Activated naive CD8-positive, alpha-beta T cell treated with anti-CD3 and anti-CD28 coated beads for 36 hours (primary cell): Measurements from ENCODE around the gene PGM2L1. TPM values are rescaled to one million over a fixed set of nuclear protein-coding genes. Genes with fewer than 3 reads are reported as not detected.
"Not testable (repeated sequence)": the region's sequence is repeated elsewhere in the genome, so short reads cannot be mapped to it uniquely, and the experiment has no call there.

ENCODE experiments used
- DNase-seq: peaks from one replicate; pipeline ENCODE4 v3.0.0; 2021
- H3K27ac Mint-ChIP-seq: one replicate; pipeline ENCODE4 v1.8.0; 2022; ENCODE audit warnings: mild to moderate bottlenecking, moderate library complexity, mixed read lengths
- H3K27me3 Mint-ChIP-seq: one replicate; pipeline ENCODE4 v1.8.0; 2022; ENCODE audit warnings: mild to moderate bottlenecking, mixed read lengths
- H3K36me3 Mint-ChIP-seq: one replicate; pipeline ENCODE4 v1.8.0; 2021; ENCODE audit warnings: mild to moderate bottlenecking, mixed read lengths
- H3K4me1 Mint-ChIP-seq: one replicate; pipeline ENCODE4 v1.8.0; 2021; ENCODE audit warnings: mixed read lengths
- H3K4me3 Mint-ChIP-seq: one replicate; pipeline ENCODE4 v1.8.0; 2022; ENCODE audit warnings: mild to moderate bottlenecking, moderate library complexity, mixed read lengths
- H3K9me3 Mint-ChIP-seq: one replicate; pipeline ENCODE4 v1.8.0; 2022; ENCODE audit warnings: mixed read lengths
- total RNA-seq, 2 experiments: library from RNA; stranded (reverse); gene quantifications; one replicate each; pipeline ENCODE4 v1.2.3, GENCODE V29; 2021

The PGM2L1 gene
- total RNA-seq, 2 experiments from 2014 or later = 10.3 to 11.0 TPM

- H3K27ac Mint-ChIP-seq = peak overlapping the region; percentile 88
- no peak for DNase-seq
- H3K4me3 Mint-ChIP-seq = no peak overlapping the region
Measured at GRCh38 chr11:74417379-74417804, 19.2 kb upstream of the PGM2L1 start.

GRCh38 chr11:74416974-74417373 lies 18.7 kb upstream of the PGM2L1 start:
- H3K9me3 Mint-ChIP-seq, H3K4me3 Mint-ChIP-seq, H3K27me3 Mint-ChIP-seq, DNase-seq, H3K36me3 Mint-ChIP-seq: not testable (repeated sequence)
- H3K27ac Mint-ChIP-seq = peak overlapping the region; percentile 67
- peaks cover 29% of the 10 kb centered on the region for H3K4me1 Mint-ChIP-seq

More at GRCh38 chr11:74417379-74417804, 19.2 kb upstream of the PGM2L1 start:
- peaks cover 29% of the 10 kb centered on the region for H3K4me1 Mint-ChIP-seq
- no peaks in the 10 kb centered on the region for H3K9me3 Mint-ChIP-seq
- no peaks in the 10 kb centered on the region for H3K36me3 Mint-ChIP-seq
- H3K27me3 Mint-ChIP-seq = no peaks in the 10 kb centered on the region

- Mint-ChIP-seq H3K4me3 (no peak overlapping the region), H3K9me3 (no peaks in the 10 kb centered on the region), H3K36me3 (no peaks in the 10 kb centered on the region), H3K4me1 (peaks cover 15% of the 10 kb centered on the region), H3K27ac (no peak overlapping the region), H3K27me3 (peaks cover 6% of the 10 kb centered on the region)
- no peak for DNase-seq
Measured at GRCh38 chr11:74412733-74413359, 14.6 kb upstream of the PGM2L1 start.

- Mint-ChIP-seq H3K27me3 (peaks cover 6% of the 10 kb centered on the region), H3K27ac (no peak overlapping the region), H3K36me3 (no peaks in the 10 kb centered on the region), H3K4me1 (peaks cover 10% of the 10 kb centered on the region), H3K9me3 (no peaks in the 10 kb centered on the region), H3K4me3 (no peak overlapping the region)
- DNase-seq = no peak
Measured at GRCh38 chr11:74412321-74412720, 14.1 kb upstream of the PGM2L1 start.

- Mint-ChIP-seq H3K27ac (no peak overlapping the region), H3K9me3 (no peaks in the 10 kb centered on the region), H3K27me3 (peaks cover 10% of the 10 kb centered on the region), H3K36me3 (no peaks in the 10 kb centered on the region), H3K4me3 (no peak overlapping the region), H3K4me1 (peaks cover 6% of the 10 kb centered on the region)
- no peak for DNase-seq
Measured at GRCh38 chr11:74409633-74410032, 11.4 kb upstream of the PGM2L1 start.

GRCh38 chr11:74403607-74404321 lies 5.5 kb upstream of the PGM2L1 start:
- Mint-ChIP-seq H3K27me3 (peaks cover 4% of the 10 kb centered on the region), H3K9me3 (no peaks in the 10 kb centered on the region), H3K27ac (no peak overlapping the region), H3K4me3 (no peak overlapping the region), H3K4me1 (peaks cover 18% of the 10 kb centered on the region), H3K36me3 (no peaks in the 10 kb centered on the region)
- DNase-seq = no peak

- DNase-seq = no peak
- H3K36me3 Mint-ChIP-seq = no peaks in the 10 kb centered on the region
- H3K4me3 Mint-ChIP-seq = no peak overlapping the region
- H3K27ac Mint-ChIP-seq = peak overlapping the region; percentile 48
- no peaks in the 10 kb centered on the region for H3K27me3 Mint-ChIP-seq
- peaks cover 25% of the 10 kb centered on the region for H3K4me1 Mint-ChIP-seq
- no peaks in the 10 kb centered on the region for H3K9me3 Mint-ChIP-seq
Measured at GRCh38 chr11:74400606-74401005, 2.4 kb upstream of the PGM2L1 start.

GRCh38 chr11:74397501-74398243 lies 561 bp downstream of the PGM2L1 start:
- Mint-ChIP-seq H3K4me1 (peaks cover 34% of the 10 kb centered on the region), H3K27ac (peak overlapping the region; percentile 83), H3K9me3 (no peaks in the 10 kb centered on the region), H3K4me3 (peak overlapping the region; percentile 98), H3K36me3 (no peaks in the 10 kb centered on the region), H3K27me3 (no peaks in the 10 kb centered on the region)
- peak; percentile 48 for DNase-seq

GRCh38 chr11:74392256-74392655 lies 6.0 kb downstream of the PGM2L1 start:
- DNase-seq = no peak
- Mint-ChIP-seq H3K9me3 (no peaks in the 10 kb centered on the region), H3K4me1 (peaks cover 40% of the 10 kb centered on the region), H3K4me3 (no peak overlapping the region), H3K27me3 (no peaks in the 10 kb centered on the region), H3K27ac (no peak overlapping the region), H3K36me3 (peaks cover 4% of the 10 kb centered on the region)

- Mint-ChIP-seq H3K36me3 (peaks cover 4% of the 10 kb centered on the region), H3K27ac (peak overlapping the region; percentile 76), H3K4me3 (peak overlapping the region; percentile 27), H3K4me1 (peaks cover 38% of the 10 kb centered on the region), H3K9me3 (no peaks in the 10 kb centered on the region), H3K27me3 (no peaks in the 10 kb centered on the region)
- no peak for DNase-seq
Measured at GRCh38 chr11:74391193-74391592, 7.0 kb downstream of the PGM2L1 start.

- Mint-ChIP-seq H3K27me3 (no peaks in the 10 kb centered on the region), H3K4me1 (peaks cover 38% of the 10 kb centered on the region), H3K27ac (peak overlapping the region; percentile 76), H3K36me3 (peaks cover 4% of the 10 kb centered on the region), H3K4me3 (no peak overlapping the region), H3K9me3 (no peaks in the 10 kb centered on the region)
- DNase-seq = no peak
Measured at GRCh38 chr11:74390697-74391096, 7.5 kb downstream of the PGM2L1 start.

- no peak overlapping the region for H3K4me3 Mint-ChIP-seq
- H3K27me3 Mint-ChIP-seq = no peaks in the 10 kb centered on the region
- H3K27ac Mint-ChIP-seq = peak overlapping the region; percentile 43
- no peaks in the 10 kb centered on the region for H3K9me3 Mint-ChIP-seq
- peaks cover 4% of the 10 kb centered on the region for H3K36me3 Mint-ChIP-seq
- peaks cover 34% of the 10 kb centered on the region for H3K4me1 Mint-ChIP-seq
- peak; percentile 58 for DNase-seq
Measured at GRCh38 chr11:74388678-74389327, 9.4 kb downstream of the PGM2L1 start.

GRCh38 chr11:74384641-74385040 lies 13.6 kb downstream of the PGM2L1 start:
- DNase-seq = no peak
- no peak overlapping the region for H3K27ac Mint-ChIP-seq
- no peaks in the 10 kb centered on the region for H3K36me3 Mint-ChIP-seq
- no peaks in the 10 kb centered on the region for H3K27me3 Mint-ChIP-seq
- no peaks in the 10 kb centered on the region for H3K9me3 Mint-ChIP-seq
- H3K4me1 Mint-ChIP-seq = peaks cover 13% of the 10 kb centered on the region
- H3K4me3 Mint-ChIP-seq = no peak overlapping the region

- no peak overlapping the region for H3K27ac Mint-ChIP-seq
- no peak overlapping the region for H3K4me3 Mint-ChIP-seq
- H3K4me1 Mint-ChIP-seq = peaks cover 2% of the 10 kb centered on the region
- H3K36me3 Mint-ChIP-seq = peaks cover 2% of the 10 kb centered on the region
- H3K27me3 Mint-ChIP-seq = no peaks in the 10 kb centered on the region
- no peaks in the 10 kb centered on the region for H3K9me3 Mint-ChIP-seq
- no peak for DNase-seq
Measured at GRCh38 chr11:74380746-74381439, 17.3 kb downstream of the PGM2L1 start.
